HG03558 (cell line): Measurements from ENCODE around the gene PLEKHA6.

Source experiments
- ATAC-seq: cut with Tn5 transposase; IDR thresholded peaks from one replicate; pipeline ENCODE4 v1.9.1; 2021; ENCODE audit warnings: moderate number of reproducible peaks; ENCODE audit not compliant: unreplicated experiment; ENCODE audit errors: extremely low read depth

The PLEKHA6 gene

GRCh38 chr1:204172404-204173029 is 187.2 kb downstream of the PLEKHA6 start:
- no peak for ATAC-seq

- no peak for ATAC-seq
These were observed 188.0 kb downstream of the PLEKHA6 start for GRCh38 chr1:204171751-204172178.

- ATAC-seq, result no peak
These were observed 189.1 kb downstream of the PLEKHA6 start for GRCh38 chr1:204170494-204171155.

GRCh38 chr1:204169858-204170257 is 189.9 kb downstream of the PLEKHA6 start:
- ATAC-seq, result no peak
